PFSK-1 (cell line): ENCODE data around the gene DENND2D.

Source experiments
- POLR2AphosphoS5 ChIP-seq: IDR thresholded peaks from 2 replicates; pipeline ENCODE4 v1.6.1; 2012; ENCODE audit warnings: low read depth, mild to moderate bottlenecking, control low read depth, low read length, moderate library complexity
- SIN3A ChIP-seq: IDR thresholded peaks from 2 replicates; pipeline ENCODE4 v1.6.1; 2012; ENCODE audit warnings: mild to moderate bottlenecking, low read length, moderate library complexity, borderline replicate concordance; ENCODE audit not compliant: insufficient read depth
- TAF1 ChIP-seq: IDR thresholded peaks from 2 replicates; pipeline ENCODE4 v1.6.1; 2012; ENCODE audit warnings: low read length, control low read depth, borderline replicate concordance; ENCODE audit not compliant: insufficient read depth
- TF ChIP-seq, protein P1 (sequence below), 2 experiments: IDR thresholded peaks; 2 replicates each; pipeline versions ENCODE4 v1.6.1 to v1.8.0; 2011 to 2012; ENCODE audit warnings: low read depth in 2 of 2, low read length in 2 of 2, control low read depth in 1 of 2, inconsistent platforms in 1 of 2, mild to moderate bottlenecking in 1 of 2, moderate library complexity in 1 of 2; ENCODE audit not compliant: insufficient read depth in 1 of 2

DNA sequence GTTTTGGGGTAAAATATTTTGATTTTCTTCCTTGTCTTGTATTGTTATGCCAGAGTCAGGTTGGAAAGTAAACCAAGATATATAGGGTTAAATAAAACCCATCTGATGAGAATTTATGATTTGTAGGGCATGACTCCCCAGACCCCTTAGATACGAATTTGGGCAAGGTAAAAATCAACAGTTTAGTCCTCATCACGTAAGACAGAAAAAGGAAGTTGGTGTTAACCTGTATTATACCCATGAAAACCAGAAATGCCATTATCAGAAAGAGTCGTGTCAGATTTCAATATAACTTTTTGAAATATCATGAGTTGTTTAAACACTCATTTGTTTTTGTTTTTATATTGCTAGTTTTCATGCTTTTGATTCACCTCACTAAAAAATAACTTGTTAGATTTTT, 48.6 kb downstream of the DENND2D start:
- TF ChIP-seq POLR2AphosphoS5 (no peak), SIN3A (no peak), TAF1 (no peak)
- TF ChIP-seq, protein P1, sequence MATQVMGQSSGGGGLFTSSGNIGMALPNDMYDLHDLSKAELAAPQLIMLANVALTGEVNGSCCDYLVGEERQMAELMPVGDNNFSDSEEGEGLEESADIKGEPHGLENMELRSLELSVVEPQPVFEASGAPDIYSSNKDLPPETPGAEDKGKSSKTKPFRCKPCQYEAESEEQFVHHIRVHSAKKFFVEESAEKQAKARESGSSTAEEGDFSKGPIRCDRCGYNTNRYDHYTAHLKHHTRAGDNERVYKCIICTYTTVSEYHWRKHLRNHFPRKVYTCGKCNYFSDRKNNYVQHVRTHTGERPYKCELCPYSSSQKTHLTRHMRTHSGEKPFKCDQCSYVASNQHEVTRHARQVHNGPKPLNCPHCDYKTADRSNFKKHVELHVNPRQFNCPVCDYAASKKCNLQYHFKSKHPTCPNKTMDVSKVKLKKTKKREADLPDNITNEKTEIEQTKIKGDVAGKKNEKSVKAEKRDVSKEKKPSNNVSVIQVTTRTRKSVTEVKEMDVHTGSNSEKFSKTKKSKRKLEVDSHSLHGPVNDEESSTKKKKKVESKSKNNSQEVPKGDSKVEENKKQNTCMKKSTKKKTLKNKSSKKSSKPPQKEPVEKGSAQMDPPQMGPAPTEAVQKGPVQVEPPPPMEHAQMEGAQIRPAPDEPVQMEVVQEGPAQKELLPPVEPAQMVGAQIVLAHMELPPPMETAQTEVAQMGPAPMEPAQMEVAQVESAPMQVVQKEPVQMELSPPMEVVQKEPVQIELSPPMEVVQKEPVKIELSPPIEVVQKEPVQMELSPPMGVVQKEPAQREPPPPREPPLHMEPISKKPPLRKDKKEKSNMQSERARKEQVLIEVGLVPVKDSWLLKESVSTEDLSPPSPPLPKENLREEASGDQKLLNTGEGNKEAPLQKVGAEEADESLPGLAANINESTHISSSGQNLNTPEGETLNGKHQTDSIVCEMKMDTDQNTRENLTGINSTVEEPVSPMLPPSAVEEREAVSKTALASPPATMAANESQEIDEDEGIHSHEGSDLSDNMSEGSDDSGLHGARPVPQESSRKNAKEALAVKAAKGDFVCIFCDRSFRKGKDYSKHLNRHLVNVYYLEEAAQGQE (IDR thresholded peaks at IDR 0.05; ENCODE audit: insufficient read depth in 1 of 2, low read depth in 2 of 2, low read length in 2 of 2): no peak
